Measurements from ENCODE around the gene SEH1L.
"Not testable (repeated sequence)": the region's sequence is repeated elsewhere in the genome, so short reads cannot be mapped to it uniquely, and the experiment has no call there.

The SEH1L gene

GRCh38 chr18:12996661-12997292 lies 49.0 kb downstream of the SEH1L start:
- H3K9me3 ChIP-seq (ENCODE audit: control insufficient read depth, insufficient read depth, low read length): no peaks in the 10 kb centered on the region
- H3K27me3 ChIP-seq (ENCODE audit: control insufficient read depth, insufficient read depth, low read length): no peaks in the 10 kb centered on the region
- H3K36me3 ChIP-seq (ENCODE audit: control insufficient read depth, insufficient read depth, low read length): peaks cover 17% of the 10 kb centered on the region
- H3K27ac ChIP-seq (ENCODE audit: low read depth, low read length): no peak overlapping the region
- peaks cover 19% of the 10 kb centered on the region for H3K4me1 ChIP-seq (ENCODE audit: control insufficient read depth, insufficient read depth, low read length)
- no peak overlapping the region for H3K9ac ChIP-seq (ENCODE audit: low read depth, low read length)
- no peak overlapping the region for H3K4me3 ChIP-seq (ENCODE audit: low read depth, low read length)

- H3K9me3 ChIP-seq (ENCODE audit: control insufficient read depth, insufficient read depth, low read length); H3K27ac ChIP-seq (ENCODE audit: low read depth, low read length); H3K4me3 ChIP-seq (ENCODE audit: low read depth, low read length); H3K27me3 ChIP-seq (ENCODE audit: control insufficient read depth, insufficient read depth, low read length); H3K9ac ChIP-seq (ENCODE audit: low read depth, low read length): not testable (repeated sequence)
- peaks cover 17% of the 10 kb centered on the region for H3K4me1 ChIP-seq (ENCODE audit: control insufficient read depth, insufficient read depth, low read length)
- peaks cover 23% of the 10 kb centered on the region for H3K36me3 ChIP-seq (ENCODE audit: control insufficient read depth, insufficient read depth, low read length)
Measured at GRCh38 chr18:12997330-12997729, 49.5 kb downstream of the SEH1L start.

DNA sequence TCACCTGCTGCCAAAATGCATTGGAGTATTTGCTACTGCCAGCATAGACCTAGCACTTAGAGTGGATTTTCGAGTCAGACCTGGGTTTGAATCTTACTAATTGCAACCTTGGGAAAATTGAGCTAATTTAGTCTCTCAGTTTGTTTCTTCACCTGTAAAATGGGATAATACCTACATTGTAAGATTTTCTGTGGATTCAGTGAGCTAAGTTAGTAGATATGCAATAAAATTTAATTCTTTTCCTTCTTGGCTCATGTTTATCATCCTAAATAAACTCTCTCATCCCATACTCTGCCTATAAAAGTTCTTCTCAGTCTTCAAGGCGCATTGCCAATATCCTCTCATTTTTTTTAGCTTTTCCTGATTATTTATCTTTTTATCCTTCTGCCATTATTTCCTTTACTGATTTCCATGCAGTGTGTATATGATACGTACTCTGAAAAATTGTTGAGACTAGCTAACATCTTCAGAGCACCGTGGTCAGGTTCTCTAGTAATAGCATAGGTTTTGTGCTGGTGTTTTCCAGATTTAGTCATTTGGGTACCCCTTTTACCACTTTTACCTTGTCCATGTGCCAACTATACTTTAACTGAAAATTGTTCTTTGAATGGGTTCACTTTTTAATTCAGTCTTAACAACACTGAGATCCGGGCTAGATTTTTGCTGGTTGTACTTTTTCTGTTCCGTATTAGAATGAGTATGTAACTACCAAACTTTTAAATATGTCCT lies 50.7 kb downstream of the SEH1L start:
- Histone ChIP-seq H3K36me3 (ENCODE audit: control insufficient read depth, insufficient read depth, low read length) (peaks cover 29% of the 10 kb centered on the region), H3K27me3 (ENCODE audit: control insufficient read depth, insufficient read depth, low read length) (no peaks in the 10 kb centered on the region), H3K27ac (ENCODE audit: low read depth, low read length) (no peak overlapping the region), H3K4me1 (ENCODE audit: control insufficient read depth, insufficient read depth, low read length) (peaks cover 5% of the 10 kb centered on the region), H3K9ac (ENCODE audit: low read depth, low read length) (no peak overlapping the region), H3K4me3 (ENCODE audit: low read depth, low read length) (no peak overlapping the region), H3K9me3 (ENCODE audit: control insufficient read depth, insufficient read depth, low read length) (no peaks in the 10 kb centered on the region)

DNA sequence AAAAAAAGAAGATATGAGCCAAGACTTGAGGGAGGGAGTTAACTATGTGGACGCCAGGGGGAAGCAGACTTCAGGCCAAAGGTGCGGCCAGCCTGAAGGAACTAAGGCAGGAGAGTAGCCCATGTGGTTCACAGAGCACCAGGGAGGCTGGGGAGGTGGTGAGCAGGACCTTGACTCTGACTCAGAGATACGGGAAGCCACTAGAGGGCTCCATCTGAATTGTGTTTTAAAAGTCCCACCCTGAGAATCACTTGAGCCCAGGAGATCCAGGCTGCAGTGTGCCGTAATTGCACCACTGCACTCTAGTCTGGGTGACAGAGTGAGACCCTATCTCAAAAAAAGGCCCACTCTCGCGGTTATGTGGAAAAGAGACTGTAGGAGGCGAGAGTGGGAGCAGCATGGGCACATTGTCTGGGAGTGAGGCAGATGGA lies 55.7 kb downstream of the SEH1L start:
- no peak overlapping the region for H3K4me3 ChIP-seq (ENCODE audit: low read depth, low read length)
- no peak overlapping the region for H3K27ac ChIP-seq (ENCODE audit: low read depth, low read length)
- H3K27me3 ChIP-seq (ENCODE audit: control insufficient read depth, insufficient read depth, low read length): no peaks in the 10 kb centered on the region
- H3K9ac ChIP-seq (ENCODE audit: low read depth, low read length): no peak overlapping the region
- no peaks in the 10 kb centered on the region for H3K4me1 ChIP-seq (ENCODE audit: control insufficient read depth, insufficient read depth, low read length)
- H3K36me3 ChIP-seq (ENCODE audit: control insufficient read depth, insufficient read depth, low read length): peaks cover 49% of the 10 kb centered on the region
- H3K9me3 ChIP-seq (ENCODE audit: control insufficient read depth, insufficient read depth, low read length): no peaks in the 10 kb centered on the region

GRCh38 chr18:13004396-13004795 lies 56.6 kb downstream of the SEH1L start:
- Histone ChIP-seq H3K36me3 (ENCODE audit: control insufficient read depth, insufficient read depth, low read length) (peaks cover 56% of the 10 kb centered on the region), H3K27me3 (ENCODE audit: control insufficient read depth, insufficient read depth, low read length) (no peaks in the 10 kb centered on the region), H3K9ac (ENCODE audit: low read depth, low read length) (no peak overlapping the region), H3K4me3 (ENCODE audit: low read depth, low read length) (no peak overlapping the region), H3K27ac (ENCODE audit: low read depth, low read length) (no peak overlapping the region), H3K4me1 (ENCODE audit: control insufficient read depth, insufficient read depth, low read length) (no peaks in the 10 kb centered on the region), H3K9me3 (ENCODE audit: control insufficient read depth, insufficient read depth, low read length) (no peaks in the 10 kb centered on the region)

DNA sequence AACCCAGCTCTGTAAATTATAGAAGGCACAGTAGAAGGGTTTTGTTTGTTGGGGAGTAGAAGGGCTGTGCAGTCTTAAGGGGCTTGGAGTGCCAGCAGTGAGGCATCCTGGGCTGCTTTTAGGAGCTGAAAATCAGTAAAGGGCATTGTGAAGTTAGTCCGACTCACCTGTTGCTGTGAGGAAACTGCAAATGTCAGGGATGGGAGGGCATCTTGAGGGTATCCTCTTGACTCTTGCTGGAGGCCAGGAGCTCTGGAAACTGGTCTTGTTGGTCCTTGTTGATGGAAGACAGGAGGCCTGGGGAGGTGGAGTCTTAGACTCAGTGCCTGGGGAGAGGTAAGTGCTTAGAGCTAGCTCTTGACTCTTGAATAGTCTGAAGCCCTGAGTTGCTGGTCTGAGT lies 57.5 kb downstream of the SEH1L start:
- H3K4me3 ChIP-seq (ENCODE audit: low read depth, low read length): no peak overlapping the region

GRCh38 chr18:13006531-13007247 lies 58.9 kb downstream of the SEH1L start:
- peaks cover 58% of the 10 kb centered on the region for H3K36me3 ChIP-seq (ENCODE audit: control insufficient read depth, insufficient read depth, low read length)

More for the DNA sequence above, 57.5 kb downstream of the SEH1L start:
- Histone ChIP-seq H3K9me3 (ENCODE audit: control insufficient read depth, insufficient read depth, low read length) (no peaks in the 10 kb centered on the region), H3K9ac (ENCODE audit: low read depth, low read length) (no peak overlapping the region), H3K36me3 (ENCODE audit: control insufficient read depth, insufficient read depth, low read length) (peaks cover 57% of the 10 kb centered on the region), H3K27me3 (ENCODE audit: control insufficient read depth, insufficient read depth, low read length) (no peaks in the 10 kb centered on the region), H3K27ac (ENCODE audit: low read depth, low read length) (no peak overlapping the region), H3K4me1 (ENCODE audit: control insufficient read depth, insufficient read depth, low read length) (no peaks in the 10 kb centered on the region)

DNA sequence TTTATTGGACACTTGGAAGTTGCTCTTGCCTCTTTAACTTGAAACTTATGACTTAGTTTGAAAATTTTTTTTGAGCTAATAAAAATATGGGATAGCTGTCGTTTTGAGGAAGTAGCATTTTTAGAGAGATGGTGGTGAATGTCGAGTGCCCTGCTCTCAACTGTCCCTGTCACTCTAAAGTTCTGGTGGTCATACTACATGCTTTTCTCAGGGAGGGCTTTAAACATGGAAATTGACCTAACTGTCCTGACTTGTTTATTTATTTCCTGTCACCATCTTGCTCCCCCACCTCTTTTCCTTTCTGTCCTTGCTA lies 59.4 kb downstream of the SEH1L start:
- H3K4me1 ChIP-seq (ENCODE audit: control insufficient read depth, insufficient read depth, low read length): no peaks in the 10 kb centered on the region
- H3K9me3 ChIP-seq (ENCODE audit: control insufficient read depth, insufficient read depth, low read length): no peaks in the 10 kb centered on the region
- no peak overlapping the region for H3K9ac ChIP-seq (ENCODE audit: low read depth, low read length)
- no peak overlapping the region for H3K27ac ChIP-seq (ENCODE audit: low read depth, low read length)
- no peaks in the 10 kb centered on the region for H3K27me3 ChIP-seq (ENCODE audit: control insufficient read depth, insufficient read depth, low read length)
- no peak overlapping the region for H3K4me3 ChIP-seq (ENCODE audit: low read depth, low read length)
- H3K36me3 ChIP-seq (ENCODE audit: control insufficient read depth, insufficient read depth, low read length): peaks cover 58% of the 10 kb centered on the region

More at GRCh38 chr18:13006531-13007247, 58.9 kb downstream of the SEH1L start:
- Histone ChIP-seq H3K27ac (ENCODE audit: low read depth, low read length) (no peak overlapping the region), H3K4me1 (ENCODE audit: control insufficient read depth, insufficient read depth, low read length) (no peaks in the 10 kb centered on the region), H3K9me3 (ENCODE audit: control insufficient read depth, insufficient read depth, low read length) (no peaks in the 10 kb centered on the region), H3K9ac (ENCODE audit: low read depth, low read length) (no peak overlapping the region), H3K4me3 (ENCODE audit: low read depth, low read length) (no peak overlapping the region), H3K27me3 (ENCODE audit: control insufficient read depth, insufficient read depth, low read length) (no peaks in the 10 kb centered on the region)

- Histone ChIP-seq H3K36me3 (ENCODE audit: control insufficient read depth, insufficient read depth, low read length) (peaks cover 80% of the 10 kb centered on the region), H3K27ac (ENCODE audit: low read depth, low read length) (no peak overlapping the region), H3K4me3 (ENCODE audit: low read depth, low read length) (no peak overlapping the region), H3K9me3 (ENCODE audit: control insufficient read depth, insufficient read depth, low read length) (no peaks in the 10 kb centered on the region), H3K27me3 (ENCODE audit: control insufficient read depth, insufficient read depth, low read length) (no peaks in the 10 kb centered on the region), H3K9ac (ENCODE audit: low read depth, low read length) (no peak overlapping the region), H3K4me1 (ENCODE audit: control insufficient read depth, insufficient read depth, low read length) (no peaks in the 10 kb centered on the region)
Measured at GRCh38 chr18:13011719-13012118, 63.9 kb downstream of the SEH1L start.

- H3K27me3 ChIP-seq (ENCODE audit: control insufficient read depth, insufficient read depth, low read length): no peaks in the 10 kb centered on the region
- H3K4me1 ChIP-seq (ENCODE audit: control insufficient read depth, insufficient read depth, low read length): no peaks in the 10 kb centered on the region
- no peak overlapping the region for H3K27ac ChIP-seq (ENCODE audit: low read depth, low read length)
- H3K4me3 ChIP-seq (ENCODE audit: low read depth, low read length): no peak overlapping the region
- H3K36me3 ChIP-seq (ENCODE audit: control insufficient read depth, insufficient read depth, low read length): peaks cover 91% of the 10 kb centered on the region
- no peaks in the 10 kb centered on the region for H3K9me3 ChIP-seq (ENCODE audit: control insufficient read depth, insufficient read depth, low read length)
- H3K9ac ChIP-seq (ENCODE audit: low read depth, low read length): no peak overlapping the region
Measured at GRCh38 chr18:13014232-13014631, 66.4 kb downstream of the SEH1L start.

DNA sequence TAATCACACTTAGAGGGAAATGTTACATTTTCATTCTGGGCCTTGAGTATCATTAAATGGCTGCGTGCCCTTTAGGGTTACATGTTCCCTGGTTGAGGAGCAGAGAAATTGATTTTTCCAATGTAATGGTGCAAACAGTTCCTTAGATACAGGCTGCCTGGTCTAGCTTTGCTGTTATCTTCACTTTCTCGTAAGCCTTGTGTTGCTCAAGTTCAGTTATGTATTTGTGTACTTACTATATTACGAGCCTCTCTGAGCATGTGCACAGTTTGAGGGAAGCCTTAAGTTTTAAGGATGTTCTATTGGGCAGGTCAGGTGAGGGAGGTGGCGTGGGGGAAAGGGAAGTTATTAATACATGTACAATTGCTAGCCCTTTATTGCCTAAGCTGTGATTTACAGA lies 67.0 kb downstream of the SEH1L start:
- H3K36me3 ChIP-seq (ENCODE audit: control insufficient read depth, insufficient read depth, low read length): peaks cover 90% of the 10 kb centered on the region
- no peak overlapping the region for H3K27ac ChIP-seq (ENCODE audit: low read depth, low read length)
- no peaks in the 10 kb centered on the region for H3K27me3 ChIP-seq (ENCODE audit: control insufficient read depth, insufficient read depth, low read length)
- H3K9ac ChIP-seq (ENCODE audit: low read depth, low read length): no peak overlapping the region
- no peaks in the 10 kb centered on the region for H3K4me1 ChIP-seq (ENCODE audit: control insufficient read depth, insufficient read depth, low read length)
- H3K9me3 ChIP-seq (ENCODE audit: control insufficient read depth, insufficient read depth, low read length): no peaks in the 10 kb centered on the region
- no peak overlapping the region for H3K4me3 ChIP-seq (ENCODE audit: low read depth, low read length)

Data from HUES48 (cell line).